ENCODE measurements around the gene TMEM169.

DNA sequence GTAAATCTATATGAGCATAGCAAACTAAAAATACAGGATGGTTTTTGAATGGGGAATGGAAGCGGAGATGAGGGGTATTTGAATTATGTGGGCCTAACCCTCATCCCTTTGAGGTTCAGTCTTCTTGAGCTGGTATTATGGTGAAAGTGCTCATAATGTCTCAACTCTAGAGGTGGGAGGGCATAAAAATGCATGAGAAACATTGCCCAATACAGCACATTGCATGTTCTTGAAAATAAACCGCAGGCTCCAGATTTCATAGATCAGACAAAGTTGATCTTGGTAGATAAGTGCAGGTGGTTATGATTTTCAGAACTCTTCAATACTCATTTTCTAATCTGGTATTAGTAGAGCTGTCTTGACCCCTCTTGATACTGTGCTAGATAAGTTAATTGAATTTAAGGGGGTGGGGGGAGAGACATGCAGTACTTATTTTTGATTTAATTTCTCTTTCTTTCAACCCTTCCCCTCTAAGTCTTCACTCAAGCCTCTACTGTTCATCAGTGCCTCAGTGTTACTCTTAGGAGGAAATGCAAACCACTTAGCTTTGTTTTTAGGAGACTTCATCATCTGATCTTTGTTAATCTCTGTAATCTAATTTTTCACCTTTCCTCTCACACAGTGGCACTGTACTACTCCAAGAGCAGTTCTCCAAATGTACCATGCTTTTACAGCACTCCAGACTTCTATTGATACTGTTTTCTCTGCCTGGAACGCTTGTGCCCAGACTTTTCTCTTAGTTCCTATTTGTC is 49.6 kb downstream of the TMEM169 start:
- TF ChIP-seq MEIS1 (CRISPR knock-in tag; IDR thresholded peaks at IDR 0.05; ENCODE audit: borderline replicate concordance) (no peak), ZNF146 (tag by site-specific recombination; IDR thresholded peaks at IDR 0.05) (no peak), ZNF76 (tag by site-specific recombination; IDR thresholded peaks at IDR 0.05; ENCODE audit: borderline replicate concordance, low read depth) (no peak), ZNF768 (tag by site-specific recombination; IDR thresholded peaks at IDR 0.05) (no peak), ZNF138 (tag by site-specific recombination; IDR thresholded peaks at IDR 0.05; ENCODE audit: borderline replicate concordance) (no peak), ZBTB10 (tag by site-specific recombination; IDR thresholded peaks at IDR 0.05) (no peak), SCRT2 (tag by site-specific recombination; IDR thresholded peaks at IDR 0.05) (no peak), ZNF112 (tag by site-specific recombination; IDR thresholded peaks at IDR 0.05) (no peak), ZNF629 (tag by site-specific recombination; IDR thresholded peaks at IDR 0.05) (no peak)
- TF ChIP-seq, protein P1, sequence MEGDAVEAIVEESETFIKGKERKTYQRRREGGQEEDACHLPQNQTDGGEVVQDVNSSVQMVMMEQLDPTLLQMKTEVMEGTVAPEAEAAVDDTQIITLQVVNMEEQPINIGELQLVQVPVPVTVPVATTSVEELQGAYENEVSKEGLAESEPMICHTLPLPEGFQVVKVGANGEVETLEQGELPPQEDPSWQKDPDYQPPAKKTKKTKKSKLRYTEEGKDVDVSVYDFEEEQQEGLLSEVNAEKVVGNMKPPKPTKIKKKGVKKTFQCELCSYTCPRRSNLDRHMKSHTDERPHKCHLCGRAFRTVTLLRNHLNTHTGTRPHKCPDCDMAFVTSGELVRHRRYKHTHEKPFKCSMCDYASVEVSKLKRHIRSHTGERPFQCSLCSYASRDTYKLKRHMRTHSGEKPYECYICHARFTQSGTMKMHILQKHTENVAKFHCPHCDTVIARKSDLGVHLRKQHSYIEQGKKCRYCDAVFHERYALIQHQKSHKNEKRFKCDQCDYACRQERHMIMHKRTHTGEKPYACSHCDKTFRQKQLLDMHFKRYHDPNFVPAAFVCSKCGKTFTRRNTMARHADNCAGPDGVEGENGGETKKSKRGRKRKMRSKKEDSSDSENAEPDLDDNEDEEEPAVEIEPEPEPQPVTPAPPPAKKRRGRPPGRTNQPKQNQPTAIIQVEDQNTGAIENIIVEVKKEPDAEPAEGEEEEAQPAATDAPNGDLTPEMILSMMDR (tag by site-specific recombination; IDR thresholded peaks at IDR 0.05), result no peak
- TF ChIP-seq, protein P2, sequence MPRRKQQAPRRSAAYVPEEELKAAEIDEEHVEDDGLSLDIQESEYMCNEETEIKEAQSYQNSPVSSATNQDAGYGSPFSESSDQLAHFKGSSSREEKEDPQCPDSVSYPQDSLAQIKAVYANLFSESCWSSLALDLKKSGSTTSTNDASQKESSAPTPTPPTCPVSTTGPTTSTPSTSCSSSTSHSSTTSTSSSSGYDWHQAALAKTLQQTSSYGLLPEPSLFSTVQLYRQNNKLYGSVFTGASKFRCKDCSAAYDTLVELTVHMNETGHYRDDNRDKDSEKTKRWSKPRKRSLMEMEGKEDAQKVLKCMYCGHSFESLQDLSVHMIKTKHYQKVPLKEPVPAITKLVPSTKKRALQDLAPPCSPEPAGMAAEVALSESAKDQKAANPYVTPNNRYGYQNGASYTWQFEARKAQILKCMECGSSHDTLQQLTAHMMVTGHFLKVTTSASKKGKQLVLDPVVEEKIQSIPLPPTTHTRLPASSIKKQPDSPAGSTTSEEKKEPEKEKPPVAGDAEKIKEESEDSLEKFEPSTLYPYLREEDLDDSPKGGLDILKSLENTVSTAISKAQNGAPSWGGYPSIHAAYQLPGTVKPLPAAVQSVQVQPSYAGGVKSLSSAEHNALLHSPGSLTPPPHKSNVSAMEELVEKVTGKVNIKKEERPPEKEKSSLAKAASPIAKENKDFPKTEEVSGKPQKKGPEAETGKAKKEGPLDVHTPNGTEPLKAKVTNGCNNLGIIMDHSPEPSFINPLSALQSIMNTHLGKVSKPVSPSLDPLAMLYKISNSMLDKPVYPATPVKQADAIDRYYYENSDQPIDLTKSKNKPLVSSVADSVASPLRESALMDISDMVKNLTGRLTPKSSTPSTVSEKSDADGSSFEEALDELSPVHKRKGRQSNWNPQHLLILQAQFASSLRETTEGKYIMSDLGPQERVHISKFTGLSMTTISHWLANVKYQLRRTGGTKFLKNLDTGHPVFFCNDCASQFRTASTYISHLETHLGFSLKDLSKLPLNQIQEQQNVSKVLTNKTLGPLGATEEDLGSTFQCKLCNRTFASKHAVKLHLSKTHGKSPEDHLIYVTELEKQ (tag by site-specific recombination; IDR thresholded peaks at IDR 0.05; ENCODE audit: borderline replicate concordance), result no peak

Measured in HEK293 (cell line).